Mesenchymal stem cell (in vitro differentiated cells and primary cell): Measurements from ENCODE around the gene C2orf42.

ENCODE experiments used
- DNase-seq: peaks from one replicate; pipeline ENCODE4 v3.0.0-alpha.2; 2013
- H2AFZ ChIP-seq: one replicate; pipeline ENCODE4 v1.6.1; 2013; ENCODE audit warnings: low read depth, mild to moderate bottlenecking, control low read depth, inconsistent platforms, low read length, moderate library complexity
- H2AK5ac ChIP-seq: 2 replicates; pipeline ENCODE4 v1.6.1; 2013; ENCODE audit warnings: low read length, moderate library complexity, mild to moderate bottlenecking, inconsistent platforms; ENCODE audit not compliant: severe bottlenecking
- H2BK120ac ChIP-seq: one replicate; pipeline ENCODE4 v1.6.1; 2013; ENCODE audit warnings: low read depth, mild to moderate bottlenecking, inconsistent platforms, low read length, moderate library complexity
- H2BK12ac ChIP-seq, 2 experiments: one replicate each; pipeline ENCODE4 v1.6.1; 2013; ENCODE audit warnings: inconsistent platforms in 2 of 2, low read length in 2 of 2, mild to moderate bottlenecking in 2 of 2, moderate library complexity in 2 of 2, control low read depth in 1 of 2
- H2BK15ac ChIP-seq: one replicate; pipeline ENCODE4 v1.6.1; 2013; ENCODE audit warnings: mild to moderate bottlenecking, low read depth, inconsistent platforms; ENCODE audit not compliant: poor library complexity, severe bottlenecking
- H2BK5ac ChIP-seq: 2 replicates; pipeline ENCODE4 v1.6.1; 2013; ENCODE audit warnings: low read depth, mild to moderate bottlenecking, low read length, control low read depth, inconsistent platforms; ENCODE audit not compliant: poor library complexity, severe bottlenecking
- H3K14ac ChIP-seq, 2 experiments: one replicate each; pipeline ENCODE4 v1.6.1; 2013; ENCODE audit warnings: inconsistent platforms in 2 of 2, low read length in 2 of 2, control low read depth in 1 of 2, mild to moderate bottlenecking in 1 of 2, moderate library complexity in 1 of 2
- H3K18ac ChIP-seq, 2 experiments: one replicate each; pipeline ENCODE4 v1.6.1; 2013; ENCODE audit warnings: inconsistent platforms in 2 of 2, low read length in 2 of 2, control low read depth in 1 of 2, low read depth in 1 of 2, mild to moderate bottlenecking in 1 of 2
- H3K23ac ChIP-seq, 2 experiments: one replicate each; pipeline ENCODE4 v1.6.1; 2013; ENCODE audit warnings: inconsistent platforms in 2 of 2, low read length in 2 of 2, mild to moderate bottlenecking in 2 of 2, moderate library complexity in 2 of 2, control low read depth in 1 of 2
- H3K27ac ChIP-seq: 2 replicates; pipeline ENCODE4 v1.5.1; 2013; ENCODE audit warnings: mild to moderate bottlenecking, moderate library complexity, low read length, control low read depth, inconsistent platforms; ENCODE audit not compliant: poor library complexity, severe bottlenecking
- H3K27me3 ChIP-seq, 2 experiments: 2 replicates each; pipeline versions ENCODE4 v1.6.1 to v1.7.0; 2013; ENCODE audit warnings: low read length in 2 of 2, mild to moderate bottlenecking in 2 of 2, moderate library complexity in 2 of 2, control low read depth in 1 of 2, inconsistent platforms in 1 of 2; ENCODE audit not compliant: control insufficient read depth in 1 of 2, insufficient read depth in 1 of 2
- H3K36me3 ChIP-seq, 2 experiments: 2 replicates each; pipeline versions ENCODE4 v1.6.1 to v1.7.0; 2013; ENCODE audit warnings: low read length in 2 of 2, control low read depth in 1 of 2, inconsistent platforms in 1 of 2, low read depth in 1 of 2, mild to moderate bottlenecking in 1 of 2; ENCODE audit not compliant: insufficient read depth in 2 of 2, control insufficient read depth in 1 of 2
- H3K4ac ChIP-seq, 2 experiments: one replicate each; pipeline ENCODE4 v1.6.1; 2013; ENCODE audit warnings: inconsistent platforms in 2 of 2, low read length in 2 of 2, mild to moderate bottlenecking in 2 of 2, moderate library complexity in 2 of 2, control low read depth in 1 of 2, low read depth in 1 of 2
- H3K4me1 ChIP-seq: 2 replicates; pipeline ENCODE4 v1.6.1; 2013; ENCODE audit warnings: low read depth, low read length, control low read depth; ENCODE audit not compliant: control insufficient read depth, insufficient read depth
- H3K4me2 ChIP-seq: 2 replicates; pipeline ENCODE4 v1.6.1; 2013; ENCODE audit warnings: low read length, mild to moderate bottlenecking, inconsistent platforms; ENCODE audit not compliant: poor library complexity, severe bottlenecking
- H3K4me3 ChIP-seq, 2 experiments: 2 replicates each; pipeline versions ENCODE4 v1.5.1 to v1.7.0; 2013; ENCODE audit warnings: low read length in 2 of 2, mild to moderate bottlenecking in 2 of 2, control low read depth in 1 of 2, low read depth in 1 of 2; ENCODE audit not compliant: insufficient read depth in 1 of 2
- H3K79me1 ChIP-seq: replicated peaks from 2 replicates; pipeline ENCODE4 v1.6.1; 2013; ENCODE audit warnings: mild to moderate bottlenecking, control low read depth, low read length, inconsistent platforms; ENCODE audit not compliant: poor library complexity, severe bottlenecking
- H3K9ac ChIP-seq: 2 replicates; pipeline ENCODE4 v1.7.0; 2013; ENCODE audit warnings: mild to moderate bottlenecking, low read length, moderate library complexity
- H3K9me3 ChIP-seq: 2 replicates; pipeline ENCODE4 v1.7.0; 2013; ENCODE audit warnings: mild to moderate bottlenecking, low read length; ENCODE audit not compliant: control insufficient read depth
- H4K8ac ChIP-seq: one replicate; pipeline ENCODE4 v1.6.1; 2013; ENCODE audit warnings: inconsistent platforms, mild to moderate bottlenecking, low read length, moderate library complexity
- H4K91ac ChIP-seq: one replicate; pipeline ENCODE4 v1.6.1; 2013; ENCODE audit warnings: mild to moderate bottlenecking, low read length, inconsistent platforms
- WGBS: methylation state at CpG from one replicate; pipeline ENCODE4 v1.1.7; 2013; ENCODE audit warnings: mixed read lengths; 5-methylcytosine and 5-hydroxymethylcytosine counted together

The C2orf42 gene

GRCh38 chr2:70125498-70125898 lies 65.3 kb downstream of the C2orf42 start:
- WGBS = 94% methylated on average over 10 of the region's 13 CpGs
- H3K4me1 ChIP-seq = peaks cover 21% of the 10 kb centered on the region

DNA sequence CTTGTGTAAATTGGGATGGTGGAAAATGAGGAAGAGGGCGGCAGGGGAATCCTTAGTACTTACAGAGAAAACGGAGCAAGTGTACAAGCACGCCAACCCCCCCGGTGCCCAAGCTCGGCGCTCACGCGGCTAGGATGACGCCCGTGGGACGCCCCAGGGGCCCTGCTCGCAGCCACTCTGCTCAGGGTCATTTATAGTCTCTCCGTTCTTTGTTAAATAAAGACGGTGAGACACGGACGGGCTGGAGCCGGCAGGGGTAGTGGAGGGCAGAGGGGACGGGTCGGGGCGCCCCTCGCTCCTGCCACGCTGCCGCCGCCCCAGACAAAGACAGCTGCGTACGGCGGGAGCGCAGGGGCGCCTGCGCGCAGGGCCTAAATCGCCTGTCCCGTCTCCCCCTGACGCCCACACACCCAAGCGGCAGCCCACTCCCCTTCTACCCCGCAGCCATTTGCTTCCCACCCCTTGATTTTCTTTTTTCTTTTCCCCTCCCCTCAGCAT lies 65.8 kb downstream of the C2orf42 start:
- peak; percentile 72 for DNase-seq

More at GRCh38 chr2:70125498-70125898, 65.3 kb downstream of the C2orf42 start:
- Histone ChIP-seq H3K4me2 (peak overlapping the region; percentile 69), H3K18ac (peak overlapping the region; percentile 4 to 98), H4K91ac (no peak overlapping the region), H3K27me3 (no peaks in the 10 kb centered on the region), H3K9ac (peak overlapping the region; percentile 96), H3K9me3 (no peaks in the 10 kb centered on the region), H3K36me3 (no peaks in the 10 kb centered on the region), H2BK120ac (peak overlapping the region; percentile 99), H2BK5ac (peak overlapping the region; percentile 88), H3K79me1 (no peaks in the 10 kb centered on the region), H3K23ac (peak overlapping the region in 1 of 2 experiments; percentile 14), H2BK15ac (no peak overlapping the region), H3K14ac (no peak overlapping the region), H2AFZ (no peak overlapping the region), H3K4me3 (peak overlapping the region in 1 of 2 experiments; percentile 83), H2AK5ac (peak overlapping the region; percentile 81), H2BK12ac (peak overlapping the region in 1 of 2 experiments; percentile 63), H3K27ac (peak overlapping the region; percentile 99), H3K4ac (peak overlapping the region in 1 of 2 experiments; percentile 40), H4K8ac (peak overlapping the region; percentile 99)
- no peak for DNase-seq

GRCh38 chr2:70123829-70124116 lies 67.0 kb downstream of the C2orf42 start:
- H4K91ac ChIP-seq = peak overlapping the region; percentile 96
- H3K9me3 ChIP-seq = no peaks in the 10 kb centered on the region
- H2BK120ac ChIP-seq = peak overlapping the region; percentile 93
- no peaks in the 10 kb centered on the region for H3K79me1 ChIP-seq
- H2BK12ac ChIP-seq = peak overlapping the region; percentile 96 to 98
- peaks cover 23% of the 10 kb centered on the region for H3K4me1 ChIP-seq
- no peak overlapping the region for H3K23ac ChIP-seq
- WGBS = 31% methylated on average over 11 of the region's 11 CpGs
- H3K27ac ChIP-seq = peak overlapping the region; percentile 99
- peak overlapping the region; percentile 96 for H2AK5ac ChIP-seq
- peak overlapping the region in 1 of 2 experiments; percentile 83 for H3K4me3 ChIP-seq
- H2BK15ac ChIP-seq = peak overlapping the region; percentile 96
- H3K18ac ChIP-seq = peak overlapping the region; percentile 92 to 97
- H3K14ac ChIP-seq = peak overlapping the region in 1 of 2 experiments; percentile 43
- H2BK5ac ChIP-seq = peak overlapping the region; percentile 80
- H3K4ac ChIP-seq = peak overlapping the region; percentile 84 to 94
- H4K8ac ChIP-seq = peak overlapping the region; percentile 73
- no peak for DNase-seq
- H2AFZ ChIP-seq = no peak overlapping the region
- no peaks in the 10 kb centered on the region for H3K36me3 ChIP-seq
- no peaks in the 10 kb centered on the region for H3K27me3 ChIP-seq
- peak overlapping the region; percentile 67 for H3K4me2 ChIP-seq
- H3K9ac ChIP-seq = peak overlapping the region; percentile 96

More for the DNA sequence above, 65.8 kb downstream of the C2orf42 start:
- H3K9ac ChIP-seq = peak overlapping the region; percentile 96
- H3K23ac ChIP-seq = peak overlapping the region in 1 of 2 experiments; percentile 97
- H3K14ac ChIP-seq = peak overlapping the region in 1 of 2 experiments; percentile 94
- WGBS = 2% methylated on average over 34 of the region's 36 CpGs
- peak overlapping the region; percentile 98 for H3K18ac ChIP-seq
- peak overlapping the region; percentile 99 for H4K8ac ChIP-seq
- peak overlapping the region; percentile 95 to 100 for H3K4ac ChIP-seq
- H3K79me1 ChIP-seq = no peaks in the 10 kb centered on the region
- H3K4me3 ChIP-seq = peak overlapping the region; percentile 43 to 83
- peaks cover 21% of the 10 kb centered on the region for H3K4me1 ChIP-seq
- H3K36me3 ChIP-seq = no peaks in the 10 kb centered on the region
- peak overlapping the region; percentile 100 for H4K91ac ChIP-seq
- peak overlapping the region; percentile 100 for H2BK15ac ChIP-seq
- peak overlapping the region; percentile 52 for H2AK5ac ChIP-seq
- H3K4me2 ChIP-seq = peak overlapping the region; percentile 69
- H3K27ac ChIP-seq = peak overlapping the region; percentile 99
- peak overlapping the region; percentile 84 to 98 for H2BK12ac ChIP-seq
- no peaks in the 10 kb centered on the region for H3K9me3 ChIP-seq
- no peaks in the 10 kb centered on the region for H3K27me3 ChIP-seq
- peak overlapping the region; percentile 91 for H2AFZ ChIP-seq
- peak overlapping the region; percentile 88 for H2BK5ac ChIP-seq
- peak overlapping the region; percentile 99 for H2BK120ac ChIP-seq

DNA sequence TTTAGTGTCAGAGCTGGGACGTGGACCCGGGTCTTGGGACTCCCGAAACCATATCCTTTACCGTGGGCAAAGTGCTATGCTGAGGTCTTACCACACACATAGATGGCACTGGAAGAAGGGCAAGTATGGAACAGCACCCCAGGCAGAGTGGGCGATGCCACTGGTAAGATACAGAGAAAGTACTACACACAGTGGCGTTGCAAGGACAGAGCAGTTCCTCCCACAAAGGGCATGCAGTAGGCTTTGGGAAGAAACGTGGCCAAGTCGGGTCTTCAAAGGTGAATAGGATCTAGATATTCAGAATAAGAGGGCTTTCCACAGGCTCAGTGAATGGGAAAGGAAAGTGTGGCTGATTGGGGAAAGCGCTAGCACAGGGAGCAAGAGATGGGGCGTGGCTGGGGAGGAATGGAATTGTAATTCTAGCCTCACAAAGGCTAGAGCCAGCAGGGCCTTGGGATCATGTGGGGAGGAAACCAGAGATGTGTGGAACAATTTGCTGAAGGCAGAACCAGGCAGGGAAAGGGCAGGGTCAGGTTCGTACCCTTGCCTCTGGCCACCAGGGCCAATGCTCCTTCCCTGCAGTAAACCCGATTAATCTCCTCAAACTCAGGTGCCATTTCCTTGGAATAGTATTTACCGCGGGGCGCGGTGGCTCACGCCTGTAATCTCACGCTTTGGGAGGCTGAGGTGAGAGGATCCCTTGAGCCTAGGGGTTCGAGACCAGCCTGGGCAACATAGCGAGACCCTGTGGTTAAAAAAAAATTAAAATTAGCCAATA lies 67.6 kb downstream of the C2orf42 start:
- Histone ChIP-seq H3K27ac (peak overlapping the region; percentile 99), H2BK120ac (peak overlapping the region; percentile 93), H3K4me2 (peak overlapping the region; percentile 67), H3K79me1 (no peaks in the 10 kb centered on the region), H3K4me1 (peaks cover 24% of the 10 kb centered on the region), H3K14ac (peak overlapping the region; percentile 43 to 76), H3K9me3 (no peaks in the 10 kb centered on the region), H3K27me3 (no peaks in the 10 kb centered on the region), H3K4me3 (peak overlapping the region in 1 of 2 experiments; percentile 83), H2AFZ (peak overlapping the region; percentile 78), H2BK15ac (peak overlapping the region; percentile 96), H3K9ac (peak overlapping the region; percentile 96), H2AK5ac (peak overlapping the region; percentile 96), H3K4ac (peak overlapping the region; percentile 84 to 94), H2BK5ac (peak overlapping the region; percentile 80), H4K8ac (peak overlapping the region; percentile 73), H2BK12ac (peak overlapping the region; percentile 96 to 98), H3K36me3 (no peaks in the 10 kb centered on the region), H4K91ac (peak overlapping the region; percentile 96), H3K18ac (peak overlapping the region; percentile 92 to 97), H3K23ac (no peak overlapping the region)
- WGBS = 57% methylated on average over 20 of the region's 20 CpGs
- peak; percentile 55 for DNase-seq
